GM18907 (cell line): Measurements from ENCODE around the gene MDFIC2.
"Not testable (repeated sequence)": the region's sequence is repeated elsewhere in the genome, so short reads cannot be mapped to it uniquely, and the experiment has no call there.

Source experiments
- ATAC-seq: cut with Tn5 transposase; IDR thresholded peaks from one replicate; pipeline ENCODE4 v1.9.1; 2021; ENCODE audit warnings: mild to moderate bottlenecking, moderate library complexity; ENCODE audit not compliant: unreplicated experiment

Gene MDFIC2

DNA sequence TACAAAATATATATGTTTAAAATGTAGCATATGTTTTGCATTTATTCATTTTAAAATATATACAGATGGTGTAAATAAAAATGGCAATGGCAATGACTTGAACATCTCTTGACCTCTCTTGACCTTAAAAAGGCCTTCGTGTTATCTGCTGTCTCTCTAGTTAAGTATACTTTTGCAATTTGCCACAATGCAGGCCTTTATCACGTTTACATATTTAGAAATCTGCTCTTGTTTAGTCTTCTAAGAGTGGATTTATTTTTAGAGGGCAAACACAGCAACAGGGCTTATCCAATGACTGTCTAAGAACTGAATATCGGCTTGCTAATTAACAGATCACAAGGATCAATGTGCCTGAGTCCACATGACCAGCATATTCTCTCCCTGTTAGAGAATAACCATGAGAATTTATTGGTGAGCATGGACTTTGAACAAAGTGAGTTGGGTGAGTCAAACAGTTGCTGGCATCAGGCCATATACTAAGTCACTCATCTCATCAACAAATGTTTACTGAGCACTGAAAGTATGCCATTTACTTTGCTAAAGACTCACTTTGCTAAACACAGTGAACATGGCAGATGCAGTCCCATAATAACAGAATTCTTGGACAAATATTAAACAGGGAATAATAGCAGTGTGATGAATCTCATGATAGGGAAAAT is 48.2 kb downstream of the MDFIC2 start:
- no peak for ATAC-seq

- no peak for ATAC-seq
Observed at GRCh38 chr3:70261283-70261682, 51.2 kb downstream of the MDFIC2 start.

- peak; percentile 77 for ATAC-seq
Observed at GRCh38 chr3:70256566-70256965, 55.9 kb downstream of the MDFIC2 start.

- no peak for ATAC-seq
Observed at GRCh38 chr3:70250492-70250891, 61.9 kb downstream of the MDFIC2 start.

DNA sequence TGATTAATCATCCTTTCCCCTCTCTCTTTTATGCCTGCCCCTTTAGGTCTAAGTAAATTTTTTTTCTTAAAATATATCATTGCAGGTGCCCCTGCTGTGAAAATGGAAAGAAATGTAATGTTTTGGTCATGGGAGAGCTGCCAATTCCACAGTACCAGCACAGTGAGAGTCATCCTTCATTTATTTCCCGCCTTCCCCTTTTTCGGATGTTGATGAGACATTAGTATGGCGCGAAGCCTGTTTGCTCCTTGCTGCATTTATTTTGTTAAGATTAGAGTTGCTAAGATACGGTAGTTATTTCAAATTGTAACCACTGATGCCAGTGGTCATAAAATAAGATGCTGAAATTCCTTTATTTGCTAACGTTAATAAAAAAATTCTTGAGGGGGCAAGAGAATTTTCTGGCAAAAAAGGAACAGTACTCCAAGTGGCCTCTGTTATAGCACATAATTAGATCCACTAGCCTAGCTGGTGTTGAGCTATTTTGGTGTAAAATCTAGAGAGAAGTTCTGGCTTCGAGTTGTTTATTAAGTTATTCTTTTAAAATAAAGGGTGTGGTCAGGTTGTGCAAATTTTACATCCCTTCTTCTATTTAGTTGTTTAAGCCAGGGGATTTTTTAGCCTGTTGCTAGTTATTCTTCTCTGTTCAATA is 62.8 kb downstream of the MDFIC2 start:
- ATAC-seq = no peak

- ATAC-seq = no peak
Observed at GRCh38 chr3:70248856-70249255, 63.6 kb downstream of the MDFIC2 start.

DNA sequence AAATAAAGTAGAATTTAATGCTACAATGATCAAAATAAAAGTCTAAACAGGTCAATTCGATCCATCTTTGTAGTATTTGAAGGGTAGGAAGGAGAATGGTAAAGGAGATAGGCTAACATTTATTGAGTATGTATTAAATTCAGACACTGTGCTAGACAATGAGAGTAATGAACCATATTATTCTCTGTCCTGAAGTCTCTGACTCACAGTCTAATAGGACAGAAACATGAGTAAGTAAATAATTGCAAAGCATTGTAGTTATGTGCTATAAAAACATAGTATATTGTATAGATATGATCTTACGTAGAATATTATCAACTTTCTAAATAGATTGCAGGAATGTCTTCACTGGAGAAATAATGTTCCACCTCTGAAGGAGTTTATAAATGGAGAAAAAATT is 64.5 kb downstream of the MDFIC2 start:
- no peak for ATAC-seq

DNA sequence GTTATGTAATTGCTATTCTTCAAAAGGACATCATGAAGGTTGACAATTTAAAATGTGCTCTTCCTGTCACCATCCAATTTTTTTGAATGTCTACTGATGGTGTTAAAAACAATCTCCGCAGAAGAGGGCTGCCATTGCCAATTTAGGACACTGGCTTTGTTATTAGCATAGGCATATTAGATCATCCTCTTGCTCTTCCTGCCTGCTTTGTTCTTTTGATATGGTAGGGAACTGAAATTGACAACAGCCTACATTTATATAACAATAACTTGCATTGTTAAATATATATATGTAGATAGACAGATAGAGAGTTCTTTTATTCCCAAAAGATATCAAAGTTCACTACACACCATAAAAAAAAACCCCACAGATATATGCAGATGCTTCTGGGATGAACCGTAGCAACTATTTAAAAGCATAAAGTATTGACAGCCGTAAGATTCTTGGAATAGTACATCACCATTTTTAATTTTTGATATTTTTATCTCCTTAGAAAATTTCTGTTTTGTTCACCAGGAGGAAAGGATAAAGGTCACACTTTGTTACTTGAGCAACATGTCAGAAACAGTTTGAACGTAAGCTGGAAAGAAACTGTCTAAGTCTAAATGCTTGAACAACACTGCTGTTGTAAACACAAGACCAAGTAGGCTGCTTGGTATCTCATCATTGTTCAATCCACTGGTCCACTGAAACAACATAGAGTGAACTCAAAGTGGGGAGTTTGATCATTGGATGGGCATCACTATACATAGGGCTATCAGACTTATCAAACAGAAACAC is 66.5 kb downstream of the MDFIC2 start:
- ATAC-seq = no peak

DNA sequence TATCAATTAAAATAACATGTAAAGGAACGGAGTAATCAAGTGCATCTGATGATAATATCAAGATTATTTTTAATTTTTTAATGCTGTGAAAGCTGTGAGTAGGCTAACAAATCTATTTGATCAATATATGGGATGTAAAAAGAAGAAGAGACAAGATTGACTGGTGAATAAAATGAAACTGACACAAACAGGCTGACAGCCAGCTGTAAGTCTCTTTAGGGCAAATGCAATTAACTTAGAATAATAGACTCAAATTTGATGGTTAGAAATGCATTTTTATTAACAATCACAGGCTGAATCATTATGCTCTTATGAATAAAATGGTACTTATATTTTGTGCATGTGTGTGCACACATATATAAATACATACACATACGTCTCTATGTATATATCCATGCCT is 68.0 kb downstream of the MDFIC2 start:
- no peak for ATAC-seq

DNA sequence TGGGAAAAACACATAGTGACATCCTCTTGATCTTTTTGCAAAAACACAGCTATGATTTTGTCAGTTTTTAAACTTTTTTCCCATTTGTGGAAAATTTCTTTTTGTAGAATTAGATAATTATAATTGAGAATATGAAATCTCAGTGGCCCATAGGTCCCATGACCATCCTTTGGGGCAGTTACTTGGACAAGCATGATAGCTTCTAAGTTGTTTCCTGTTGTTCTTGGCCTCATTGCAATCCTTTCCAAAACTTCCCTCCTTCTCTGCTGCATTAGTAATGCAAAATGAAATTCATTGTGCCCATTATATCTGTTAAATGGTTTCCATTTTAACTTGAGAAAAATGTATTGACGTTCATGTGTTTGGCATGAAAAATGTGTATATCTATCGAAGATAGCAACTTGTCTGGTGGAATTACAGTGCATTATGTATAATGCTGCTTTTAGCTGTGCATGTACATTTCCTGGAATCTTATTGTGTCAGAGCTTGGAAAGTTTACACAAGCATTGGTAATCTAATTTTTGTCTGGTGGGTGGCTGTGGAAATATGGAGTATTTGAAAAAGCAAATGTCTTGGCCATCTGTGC is 70.0 kb downstream of the MDFIC2 start:
- no peak for ATAC-seq

DNA sequence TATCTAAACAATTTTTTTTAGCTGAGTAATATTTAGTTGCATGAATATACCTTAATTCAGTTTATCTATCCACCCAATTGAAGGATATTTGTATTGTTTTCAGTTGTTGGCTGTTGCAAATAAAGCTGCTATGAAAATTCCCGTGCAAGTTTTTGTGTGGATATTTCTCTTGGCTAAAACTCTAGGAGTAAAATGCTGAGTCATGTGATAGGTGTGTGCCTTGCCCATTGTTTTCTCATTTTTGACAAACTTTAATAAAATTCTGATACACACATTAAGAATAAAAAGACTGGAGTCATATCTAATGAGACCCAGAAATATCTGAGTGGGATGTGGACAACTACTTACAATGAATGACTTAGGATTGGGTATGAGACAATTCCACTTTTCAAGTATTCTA is 78.6 kb downstream of the MDFIC2 start:
- ATAC-seq = no peak

DNA sequence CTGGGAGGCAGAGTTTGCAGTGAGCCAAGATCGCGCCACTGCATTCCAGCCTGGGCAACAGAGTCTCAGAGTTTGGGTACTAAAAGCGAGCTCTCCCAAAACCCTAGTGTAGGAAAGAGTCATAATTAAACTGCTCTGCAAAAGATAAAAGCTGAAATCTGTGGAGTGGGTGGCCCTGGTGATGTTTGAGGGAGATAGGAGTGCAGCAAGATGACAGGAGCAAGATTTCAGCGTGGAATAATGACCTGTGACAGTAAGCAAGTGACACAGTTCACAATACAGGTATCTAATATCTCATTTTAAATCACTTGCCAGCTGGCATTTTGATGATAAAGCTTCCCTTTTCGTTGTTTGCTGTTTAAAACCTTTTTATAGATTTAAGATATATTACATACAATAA is 79.3 kb downstream of the MDFIC2 start:
- no peak for ATAC-seq

DNA sequence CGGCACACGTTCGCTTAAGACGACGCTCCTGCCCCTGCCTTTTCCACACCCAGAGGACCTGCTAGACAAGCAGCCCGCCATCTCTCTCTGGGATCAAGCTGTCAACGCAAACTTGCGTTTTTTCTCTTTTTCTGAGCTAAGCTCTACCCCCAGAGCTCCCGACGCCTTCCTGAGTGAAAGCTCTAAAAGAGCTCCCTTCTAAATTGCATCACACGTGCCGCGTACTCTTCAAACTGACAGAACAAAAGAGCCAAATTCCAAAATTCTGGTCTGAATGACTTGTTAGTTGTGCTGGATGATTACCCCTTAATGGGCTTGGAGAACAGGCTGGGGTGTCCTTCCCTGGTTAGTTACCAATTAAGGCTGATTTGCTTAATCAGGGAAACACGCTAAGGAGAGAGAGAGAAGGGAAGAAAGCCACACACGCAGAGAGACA is 81.2 kb downstream of the MDFIC2 start:
- ATAC-seq = no peak

DNA sequence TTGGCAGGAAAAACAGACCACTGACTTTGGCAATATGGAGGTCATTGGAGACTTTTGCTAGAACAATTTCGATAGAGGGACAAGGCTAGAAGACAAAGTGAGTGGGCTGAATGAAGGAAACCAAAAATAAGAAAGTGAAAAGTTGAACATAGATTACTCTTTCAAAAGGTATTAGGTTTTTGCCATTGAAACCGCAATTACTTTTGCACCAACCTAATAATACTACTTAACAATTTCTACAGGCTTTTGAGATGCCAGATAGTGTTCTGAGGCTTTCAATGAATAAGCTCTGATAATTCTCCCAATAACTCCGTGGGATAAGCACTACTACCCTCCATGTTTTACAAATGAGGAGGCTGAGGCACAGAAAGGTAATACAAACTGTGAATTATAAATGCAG is 85.0 kb downstream of the MDFIC2 start:
- no peak for ATAC-seq

GRCh38 chr3:70225146-70225545 is 87.3 kb downstream of the MDFIC2 start:
- ATAC-seq = no peak

GRCh38 chr3:70224337-70224736 is 88.1 kb downstream of the MDFIC2 start:
- no peak for ATAC-seq

DNA sequence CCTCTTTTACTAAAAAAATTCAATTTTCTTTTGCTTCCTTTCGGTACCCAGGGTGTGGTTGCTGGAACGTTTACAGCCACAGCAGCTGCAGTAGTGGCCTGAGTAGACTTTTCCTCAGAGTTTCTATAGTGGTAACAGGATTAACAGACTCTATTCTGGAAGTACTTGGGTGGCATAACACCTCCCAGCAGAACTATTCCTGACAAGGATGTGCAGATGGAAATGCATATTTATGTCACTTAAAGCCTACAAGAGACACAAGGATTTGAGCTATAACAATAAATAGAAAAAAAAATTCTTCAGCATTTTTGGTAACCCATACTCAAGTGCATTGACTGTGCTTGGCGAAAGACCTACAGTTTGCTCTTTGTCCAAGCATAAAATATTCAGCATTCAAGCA is 94.0 kb downstream of the MDFIC2 start:
- ATAC-seq = no peak

GRCh38 chr3:70211274-70211673 is 101.2 kb downstream of the MDFIC2 start:
- not testable (repeated sequence) for ATAC-seq

DNA sequence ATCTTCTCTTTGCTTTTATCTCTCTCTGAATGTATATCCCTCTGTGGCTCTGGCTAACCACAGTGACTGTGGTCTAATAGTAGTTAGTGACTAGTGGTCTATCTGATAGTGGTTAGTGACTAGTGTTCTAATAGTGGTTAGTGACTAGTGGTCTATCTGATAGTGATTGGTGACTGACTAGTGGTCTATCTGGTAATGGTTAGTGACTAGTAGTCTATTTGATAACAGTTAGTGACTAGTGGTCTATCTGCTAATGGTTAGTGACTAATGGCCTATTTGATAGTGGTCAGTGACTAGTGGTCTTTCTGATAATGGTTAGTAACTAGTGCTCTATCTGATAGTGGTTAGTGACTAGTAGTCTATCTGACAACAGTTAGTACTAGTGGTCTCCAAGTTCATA is 110.5 kb downstream of the MDFIC2 start:
- ATAC-seq = no peak

DNA sequence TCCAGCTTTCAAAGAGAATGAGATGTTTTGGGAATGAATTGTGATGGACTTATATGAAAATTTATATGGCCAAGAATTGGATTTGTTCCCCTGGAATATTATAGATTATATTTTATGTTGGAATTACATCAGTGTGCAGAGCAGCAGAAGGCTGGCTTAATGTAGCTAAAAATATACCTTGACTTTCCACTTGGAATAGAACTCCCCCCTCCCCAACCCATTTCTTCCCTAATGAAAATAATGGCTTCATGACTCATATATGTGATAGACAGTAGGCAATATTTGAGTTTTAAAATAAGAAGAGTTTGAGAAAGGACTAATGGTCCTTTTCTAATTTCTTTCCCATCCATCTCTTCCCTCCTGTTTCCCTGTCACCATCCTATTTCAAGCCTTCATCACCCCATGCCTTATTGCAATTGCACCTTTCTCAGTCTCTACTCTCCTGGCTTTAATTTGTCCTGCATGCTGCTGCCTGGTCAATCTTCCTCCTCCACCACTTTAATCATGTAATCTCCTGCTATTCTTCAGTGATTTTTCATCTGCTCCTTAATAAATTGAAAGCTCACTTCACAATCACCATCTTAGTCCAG is 122.5 kb downstream of the MDFIC2 start:
- no peak for ATAC-seq

DNA sequence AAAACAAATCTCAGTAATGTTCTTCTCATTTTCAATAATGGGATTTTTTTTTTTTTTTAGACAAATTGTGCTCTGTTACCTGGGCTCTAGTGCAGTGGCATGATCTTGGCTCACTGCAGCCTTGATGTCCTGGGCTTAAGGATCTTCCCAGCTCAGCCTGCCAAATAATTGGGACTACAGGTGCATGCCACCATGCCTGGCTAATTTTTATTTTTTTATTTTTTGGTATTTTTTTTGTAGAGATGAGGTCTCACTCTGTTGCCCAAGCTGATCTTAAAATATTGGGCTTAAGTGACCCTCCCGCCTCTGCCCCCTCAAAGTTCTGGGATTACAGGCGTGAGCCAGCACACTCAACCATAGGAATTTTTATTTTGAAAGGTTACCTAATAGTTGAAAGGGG is 126.2 kb downstream of the MDFIC2 start:
- no peak for ATAC-seq
